ENCODE data around the gene PCBD2.

DNA sequence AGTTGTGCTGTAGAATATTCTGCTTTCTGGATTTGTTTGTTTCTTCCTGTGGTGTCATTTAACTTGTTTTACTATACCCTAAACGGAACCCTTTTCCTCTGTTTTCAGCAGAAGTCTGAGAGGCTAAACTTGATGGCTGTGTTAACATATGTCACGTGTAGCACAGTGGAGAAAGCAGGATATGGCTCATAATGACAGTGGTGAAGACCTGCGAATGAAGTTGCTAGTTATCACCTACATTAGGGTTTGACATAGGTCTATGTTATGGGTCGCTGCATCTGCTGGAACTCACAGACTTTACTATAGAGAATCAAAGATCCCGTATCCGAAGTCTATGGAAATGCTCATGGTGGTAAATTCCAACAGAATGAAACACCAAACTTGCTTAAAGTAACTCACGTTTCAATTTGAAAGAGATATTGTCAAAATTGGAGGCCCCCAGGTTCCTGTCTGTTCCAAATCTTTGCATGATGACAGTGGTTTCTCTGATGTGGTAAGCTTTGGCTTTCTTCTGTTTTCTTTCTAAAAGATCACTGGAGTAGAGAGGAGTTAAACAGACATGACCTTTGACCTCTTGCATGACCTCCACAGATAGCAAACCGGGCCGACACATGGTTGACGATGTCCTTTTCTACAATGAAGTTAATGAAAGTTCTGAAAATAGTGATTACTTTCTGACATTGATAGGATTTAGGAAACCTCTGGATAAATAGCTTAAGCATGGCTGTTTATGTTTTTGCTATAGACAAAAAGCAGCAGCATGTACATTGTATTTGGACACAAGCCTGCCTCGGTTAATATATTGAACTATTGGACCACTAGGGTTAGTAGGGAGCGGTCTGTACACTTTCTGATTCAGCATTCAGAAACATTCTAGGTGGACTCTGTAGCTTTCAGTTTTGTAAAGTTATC is 59.7 kb downstream of the PCBD2 start:
- TF ChIP-seq POLR2AphosphoS5 (IDR thresholded peaks at IDR 0.05; ENCODE audit: borderline replicate concordance, low read depth, low read length) (no peak), EZH2 (IDR thresholded peaks at IDR 0.05) (no peak), FOXP2 (optimal IDR thresholded peaks at IDR 0.05; ENCODE audit: control extremely low read depth, extremely low read length, insufficient read depth) (no peak)

All from SK-N-MC (cell line).